Hematopoietic multipotent progenitor cell treated with erythropoietin and hydrocortisone succinate and interleukin-3 and kit ligand, for 6 days (in vitro differentiated cells): ENCODE results near the gene USP17L12.
"Not testable (repeated sequence)": the region's sequence is repeated elsewhere in the genome, so short reads cannot be mapped to it uniquely, and the experiment has no call there.

Experiments
- DNase-seq: peaks from one replicate; pipeline ENCODE4 v3.0.0-alpha.2; 2015

USP17L12 gene

DNA sequence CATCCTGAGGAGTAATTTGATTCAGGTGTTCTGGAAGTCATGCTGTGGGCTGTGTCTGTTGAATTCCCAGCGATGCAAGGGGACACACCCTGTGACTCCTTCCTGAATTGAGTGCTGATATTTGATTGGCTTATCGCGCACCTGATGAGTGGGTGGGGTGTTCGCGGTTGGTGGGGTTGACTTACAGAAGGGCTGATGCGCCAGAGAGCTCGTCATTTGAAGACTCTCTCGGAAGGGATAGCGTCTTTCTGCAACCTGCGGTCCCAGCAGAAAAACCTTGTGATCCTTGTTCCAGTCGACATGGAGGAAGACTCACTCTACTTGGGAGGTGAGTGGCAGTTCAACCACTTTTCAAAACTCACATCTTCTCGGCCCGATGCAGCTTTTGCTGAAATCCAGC is at the start of gene USP17L12:
Gene USP17L12, plus strand, starts transcription at position 301 of the 400 bp plus-strand sequence. Its CDS starts 0 bp downstream, at position 301.
- not testable (repeated sequence) for DNase-seq

DNA sequence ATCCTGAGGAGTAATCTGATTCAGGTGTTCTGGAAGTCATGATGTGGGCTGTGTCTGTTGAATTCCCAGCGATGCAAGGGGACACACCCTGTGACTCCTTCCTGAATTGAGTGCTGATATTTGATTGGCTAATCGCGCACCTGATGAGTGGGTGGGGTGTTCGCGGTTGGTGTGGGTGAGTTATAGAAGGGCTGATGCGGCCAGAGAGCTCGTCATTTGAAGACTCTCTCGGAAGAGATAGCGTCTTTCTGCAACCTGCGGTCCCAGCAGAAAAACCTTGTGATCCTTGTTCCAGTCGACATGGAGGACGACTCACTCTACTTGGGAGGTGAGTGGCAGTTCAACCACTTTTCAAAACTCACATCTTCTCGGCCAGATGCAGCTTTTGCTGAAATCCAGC is 9.6 kb upstream of the USP17L12 start, which contains the start of gene USP17L10:
Gene USP17L10, plus strand, starts transcription at position 301 of the 400 bp plus-strand sequence. Its CDS starts 0 bp downstream, at position 301.
- not testable (repeated sequence) for DNase-seq

DNA sequence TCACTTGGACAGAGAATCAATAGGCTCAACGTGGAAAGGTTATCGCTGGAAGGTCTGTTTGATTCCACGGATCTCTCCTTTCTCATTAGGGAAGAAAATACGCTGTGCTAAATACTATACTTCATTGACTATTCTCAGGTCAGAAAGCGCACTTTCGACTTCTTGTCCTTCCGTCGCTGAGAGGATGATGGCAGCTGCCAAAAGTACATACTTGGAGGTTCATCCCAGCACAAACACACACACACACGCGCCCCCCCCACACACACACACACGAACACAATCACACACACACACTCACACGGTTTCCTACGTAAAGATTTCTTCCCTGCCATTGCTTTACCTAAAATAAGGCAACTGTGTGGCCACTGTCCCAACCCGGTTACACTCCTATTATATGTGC is 5.3 kb upstream of the USP17L12 start:
- DNase-seq = not testable (repeated sequence)

DNA sequence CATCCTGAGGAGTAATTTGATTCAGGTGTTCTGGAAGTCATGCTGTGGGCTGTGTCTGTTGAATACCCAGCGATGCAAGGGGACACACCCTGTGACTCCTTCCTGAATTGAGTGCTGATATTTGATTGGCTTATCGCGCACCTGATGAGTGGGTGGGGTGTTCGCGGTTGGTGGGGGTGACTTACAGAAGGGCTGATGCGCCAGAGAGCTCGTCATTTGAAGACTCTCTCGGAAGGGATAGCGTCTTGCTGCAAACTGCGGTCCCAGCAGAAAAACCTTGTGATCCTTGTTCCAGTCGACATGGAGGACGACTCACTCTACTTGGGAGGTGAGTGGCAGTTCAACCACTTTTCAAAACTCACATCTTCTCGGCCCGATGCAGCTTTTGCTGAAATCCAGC is 4.8 kb upstream of the USP17L12 start, which contains the start of gene USP17L11:
Gene USP17L11, plus strand, starts transcription at position 301 of the 400 bp plus-strand sequence. Its CDS starts 0 bp downstream, at position 301.
- DNase-seq = not testable (repeated sequence)

DNA sequence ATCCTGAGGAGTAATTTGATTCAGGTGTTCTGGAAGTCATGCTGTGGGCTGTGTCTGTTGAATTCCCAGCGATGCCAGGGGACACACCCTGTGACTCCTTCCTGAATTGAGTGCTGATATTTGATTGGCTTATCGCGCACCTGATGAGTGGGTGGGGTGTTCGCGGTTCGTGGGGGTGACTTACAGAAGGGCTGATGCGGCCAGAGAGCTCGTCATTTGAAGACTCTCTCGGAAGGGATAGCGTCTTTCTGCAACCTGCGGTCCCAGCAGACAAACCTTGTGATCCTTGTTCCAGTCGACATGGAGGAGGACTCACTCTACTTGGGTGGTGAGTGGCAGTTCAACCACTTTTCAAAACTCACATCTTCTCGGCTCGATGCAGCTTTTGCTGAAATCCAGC is 4.6 kb downstream of the USP17L12 start, which contains the start of gene USP17L13:
Gene USP17L13, plus strand, starts transcription at position 301 of the 400 bp plus-strand sequence. Its CDS starts 0 bp downstream, at position 301.
- DNase-seq = not testable (repeated sequence)

- not testable (repeated sequence) for DNase-seq
Measured at GRCh38 chr4:9230249-9230648, 10.3 kb downstream of the USP17L12 start.

DNA sequence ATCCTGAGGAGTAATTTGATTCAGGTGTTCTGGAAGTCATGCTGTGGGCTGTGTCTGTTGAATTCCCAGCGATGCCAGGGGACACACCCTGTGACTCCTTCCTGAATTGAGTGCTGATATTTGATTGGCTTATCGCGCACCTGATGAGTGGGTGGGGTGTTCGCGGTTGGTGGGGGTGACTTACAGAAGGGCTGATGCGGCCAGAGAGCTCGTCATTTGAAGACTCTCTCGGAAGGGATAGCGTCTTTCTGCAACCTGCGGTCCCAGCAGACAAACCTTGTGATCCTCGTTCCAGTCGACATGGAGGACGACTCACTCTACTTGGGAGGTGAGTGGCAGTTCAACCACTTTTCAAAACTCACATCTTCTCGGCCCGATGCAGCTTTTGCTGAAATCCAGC is 14.1 kb downstream of the USP17L12 start, which contains the start of gene USP17L15:
Gene USP17L15, plus strand, starts transcription at position 301 of the 400 bp plus-strand sequence. Its CDS starts 0 bp downstream, at position 301.
- DNase-seq = not testable (repeated sequence)

GRCh38 chr4:9238461-9238860 is 18.5 kb downstream of the USP17L12 start:
- DNase-seq = not testable (repeated sequence)

- not testable (repeated sequence) for DNase-seq
Measured at GRCh38 chr4:9243579-9243978, 23.6 kb downstream of the USP17L12 start, which contains the start of gene USP17L17. TSS of gene USP17L17 (plus strand) at chr4:9243879. CDS start at chr4:9243879, 0 bp downstream.

DNA sequence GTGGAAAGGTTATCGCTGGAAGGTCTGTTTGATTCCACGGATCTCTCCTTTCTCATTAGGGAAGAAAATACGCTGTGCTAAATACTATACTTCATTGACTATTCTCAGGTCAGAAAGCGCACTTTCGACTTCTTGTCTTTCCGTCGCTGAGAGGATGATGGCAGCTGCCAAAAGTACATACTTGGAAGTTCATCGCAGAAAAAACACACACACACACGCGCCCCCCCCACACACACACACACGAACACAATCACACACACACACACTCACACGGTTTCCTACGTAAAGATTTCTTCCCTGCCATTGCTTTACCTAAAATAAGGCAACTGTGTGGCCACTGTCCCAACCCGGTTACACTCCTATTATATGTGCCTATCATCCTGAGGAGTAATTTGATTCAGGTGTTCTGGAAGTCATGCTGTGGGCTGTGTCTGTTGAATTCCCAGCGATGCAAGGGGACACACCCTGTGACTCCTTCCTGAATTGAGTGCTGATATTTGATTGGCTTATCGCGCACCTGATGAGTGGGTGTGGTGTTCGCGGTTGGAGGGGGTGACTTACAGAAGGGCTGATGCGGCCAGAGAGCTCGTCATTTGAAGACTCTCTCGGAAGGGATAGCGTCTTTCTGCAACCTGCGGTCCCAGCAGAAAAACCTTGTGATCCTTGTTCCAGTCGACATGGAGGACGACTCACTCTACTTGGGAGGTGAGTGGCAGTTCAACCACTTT is 28.2 kb downstream of the USP17L12 start, which contains the start of gene USP17L18:
Gene USP17L18, plus strand, starts transcription at position 678 of the 728 bp plus-strand sequence. Its CDS starts 0 bp downstream, at position 678.
- DNase-seq = not testable (repeated sequence)

DNA sequence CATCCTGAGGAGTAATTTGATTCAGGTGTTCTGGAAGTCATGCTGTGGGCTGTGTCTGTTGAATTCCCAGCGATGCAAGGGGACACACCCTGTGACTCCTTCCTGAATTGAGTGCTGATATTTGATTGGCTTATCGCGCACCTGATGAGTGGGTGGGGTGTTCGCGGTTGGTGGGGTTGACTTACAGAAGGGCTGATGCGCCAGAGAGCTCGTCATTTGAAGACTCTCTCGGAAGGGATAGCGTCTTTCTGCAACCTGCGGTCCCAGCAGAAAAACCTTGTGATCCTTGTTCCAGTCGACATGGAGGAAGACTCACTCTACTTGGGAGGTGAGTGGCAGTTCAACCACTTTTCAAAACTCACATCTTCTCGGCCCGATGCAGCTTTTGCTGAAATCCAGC is 33.1 kb downstream of the USP17L12 start, which contains the start of gene USP17L19:
Gene USP17L19, plus strand, starts transcription at position 301 of the 400 bp plus-strand sequence. Its CDS starts 0 bp downstream, at position 301.
- not testable (repeated sequence) for DNase-seq

DNA sequence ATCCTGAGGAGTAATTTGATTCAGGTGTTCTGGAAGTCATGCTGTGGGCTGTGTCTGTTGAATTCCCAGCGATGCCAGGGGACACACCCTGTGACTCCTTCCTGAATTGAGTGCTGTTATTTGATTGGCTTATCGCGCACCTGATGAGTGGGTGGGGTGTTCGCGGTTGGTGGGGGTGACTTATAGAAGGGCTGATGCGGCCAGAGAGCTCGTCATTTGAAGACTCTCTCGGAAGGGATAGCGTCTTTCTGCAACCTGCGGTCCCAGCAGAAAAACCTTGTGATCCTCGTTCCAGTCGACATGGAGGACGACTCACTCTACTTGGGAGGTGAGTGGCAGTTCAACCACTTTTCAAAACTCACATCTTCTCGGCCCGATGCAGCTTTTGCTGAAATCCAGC is 37.9 kb downstream of the USP17L12 start, which contains the start of gene USP17L20:
Gene USP17L20, plus strand, starts transcription at position 301 of the 400 bp plus-strand sequence. Its CDS starts 0 bp downstream, at position 301.
- not testable (repeated sequence) for DNase-seq

- DNase-seq = not testable (repeated sequence)
Measured at GRCh38 chr4:9262572-9262971, 42.6 kb downstream of the USP17L12 start, which contains the start of gene USP17L21. TSS of gene USP17L21 (plus strand) at chr4:9262872. CDS start at chr4:9262872, 0 bp downstream.

DNA sequence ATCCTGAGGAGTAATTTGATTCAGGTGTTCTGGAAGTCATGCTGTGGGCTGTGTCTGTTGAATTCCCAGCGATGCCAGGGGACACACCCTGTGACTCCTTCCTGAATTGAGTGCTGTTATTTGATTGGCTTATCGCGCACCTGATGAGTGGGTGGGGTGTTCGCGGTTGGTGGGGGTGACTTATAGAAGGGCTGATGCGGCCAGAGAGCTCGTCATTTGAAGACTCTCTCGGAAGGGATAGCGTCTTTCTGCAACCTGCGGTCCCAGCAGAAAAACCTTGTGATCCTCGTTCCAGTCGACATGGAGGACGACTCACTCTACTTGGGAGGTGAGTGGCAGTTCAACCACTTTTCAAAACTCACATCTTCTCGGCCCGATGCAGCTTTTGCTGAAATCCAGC is 47.4 kb downstream of the USP17L12 start, which contains the start of gene USP17L22:
Gene USP17L22, plus strand, starts transcription at position 301 of the 400 bp plus-strand sequence. Its CDS starts 0 bp downstream, at position 301.
- DNase-seq = not testable (repeated sequence)
